Hepatic stellate cell (primary cell): ENCODE data around the gene TMEM222.
A peak's percentile ranks its signal among the peaks of the same experiment; 100 is the strongest.

ENCODE experiments used
- DNase-seq: peaks from one replicate; pipeline ENCODE4 v3.0.0; 2011; ENCODE audit warnings: low spot score

Gene TMEM222

DNA sequence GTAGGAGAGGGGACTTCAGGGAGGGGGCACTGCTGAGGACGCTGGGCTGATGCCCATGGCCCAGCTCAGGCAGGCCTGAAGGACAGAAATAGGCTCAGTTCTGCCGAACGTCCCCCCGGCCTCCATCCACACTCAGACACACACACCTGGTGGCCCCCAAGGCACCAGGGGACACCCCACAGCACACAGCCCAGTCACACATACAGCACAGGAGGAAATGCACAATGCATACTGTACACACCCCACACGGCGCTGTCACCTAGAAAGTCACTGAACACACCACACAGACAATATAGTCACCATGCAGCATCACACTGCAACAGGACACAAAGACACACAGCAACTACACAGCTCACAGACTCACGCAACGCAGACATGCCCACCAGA is 20.4 kb downstream of the TMEM222 start:
- DNase-seq = no peak

DNA sequence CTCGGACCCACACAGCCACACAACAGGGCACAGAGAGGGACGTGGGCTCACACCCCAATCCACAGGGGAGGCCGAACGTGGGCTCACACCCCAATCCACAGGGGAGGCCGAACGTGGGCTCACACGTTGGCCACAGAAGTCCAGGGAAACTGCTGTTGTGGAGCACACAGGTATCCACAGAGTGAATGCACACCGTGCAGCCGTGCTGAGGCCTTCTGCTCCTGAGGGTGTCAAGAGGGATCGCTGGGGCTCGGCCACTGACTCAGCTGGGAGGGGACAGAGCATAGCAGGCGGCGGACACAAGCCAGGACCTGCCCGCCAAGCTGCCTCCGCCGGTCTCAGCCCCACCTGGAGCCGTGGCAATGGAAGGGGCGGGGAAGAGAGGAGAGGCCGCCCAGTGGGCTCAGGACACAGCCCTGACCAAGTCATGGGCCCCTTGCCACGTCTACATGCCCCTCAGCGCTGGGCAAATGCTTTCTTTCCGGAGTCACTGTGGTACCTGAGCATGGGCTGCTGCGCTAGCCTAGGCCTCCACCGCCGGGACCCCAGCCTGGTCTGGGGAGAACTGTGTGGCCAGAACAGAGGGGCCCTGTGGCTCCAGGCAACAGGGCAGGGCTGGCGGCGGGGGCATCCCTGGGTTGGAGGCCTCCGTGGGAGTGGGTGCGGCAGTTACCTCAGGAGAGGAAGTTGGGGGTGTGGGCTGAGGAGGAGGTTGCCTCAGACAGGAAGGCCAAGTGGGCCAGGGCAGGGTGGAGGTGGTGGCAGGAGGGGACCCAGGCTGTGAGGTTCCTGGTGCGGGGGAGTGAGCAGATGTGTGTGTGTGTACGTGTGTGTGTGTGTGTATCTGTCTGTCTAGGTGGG is 21.0 kb downstream of the TMEM222 start:
- DNase-seq = no peak

DNA sequence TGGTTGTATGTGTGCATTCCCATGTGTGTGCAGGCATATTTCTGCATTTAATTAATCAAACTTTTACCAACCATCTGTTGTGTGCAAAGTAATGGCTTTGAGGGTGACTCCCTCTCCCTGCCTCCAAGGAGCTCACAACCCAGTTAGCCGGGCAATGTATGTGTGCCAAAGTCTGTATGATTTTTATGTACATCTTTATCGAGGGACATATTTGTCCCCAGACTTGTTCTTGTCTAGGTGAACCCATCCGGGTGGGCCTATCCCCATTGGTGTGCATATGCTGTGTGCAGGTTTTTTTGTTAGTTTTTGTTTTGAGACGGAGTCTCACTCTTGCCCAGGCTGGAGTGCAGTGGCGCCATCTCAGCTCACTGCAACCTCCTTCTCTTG is 21.7 kb downstream of the TMEM222 start:
- no peak for DNase-seq

- DNase-seq = no peak
Measured at GRCh38 chr1:27345272-27345671, 23.3 kb downstream of the TMEM222 start.

DNA sequence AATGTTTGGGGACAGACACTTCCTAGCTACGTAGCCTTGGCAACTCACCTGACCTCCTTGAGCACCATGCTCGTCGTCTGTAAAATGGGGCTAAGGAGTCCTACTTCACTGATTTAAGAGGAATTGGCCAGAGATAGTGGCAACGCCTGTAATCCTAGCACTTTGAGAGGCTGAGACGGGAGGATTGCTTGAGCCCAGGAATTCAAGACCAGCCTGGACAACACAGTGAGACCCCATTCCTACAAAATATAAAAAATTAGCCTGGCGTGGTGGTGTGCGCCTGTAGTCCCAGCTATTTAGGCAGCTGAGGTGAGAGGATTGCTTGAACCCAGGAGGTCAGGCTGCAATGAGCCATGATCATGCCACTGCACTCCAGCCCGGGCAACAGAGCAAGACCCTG is 24.4 kb downstream of the TMEM222 start:
- no peak for DNase-seq

- no peak for DNase-seq
Measured at GRCh38 chr1:27346991-27347624, 25.1 kb downstream of the TMEM222 start.

GRCh38 chr1:27348861-27349783 is 27.2 kb downstream of the TMEM222 start:
- DNase-seq = no peak

DNA sequence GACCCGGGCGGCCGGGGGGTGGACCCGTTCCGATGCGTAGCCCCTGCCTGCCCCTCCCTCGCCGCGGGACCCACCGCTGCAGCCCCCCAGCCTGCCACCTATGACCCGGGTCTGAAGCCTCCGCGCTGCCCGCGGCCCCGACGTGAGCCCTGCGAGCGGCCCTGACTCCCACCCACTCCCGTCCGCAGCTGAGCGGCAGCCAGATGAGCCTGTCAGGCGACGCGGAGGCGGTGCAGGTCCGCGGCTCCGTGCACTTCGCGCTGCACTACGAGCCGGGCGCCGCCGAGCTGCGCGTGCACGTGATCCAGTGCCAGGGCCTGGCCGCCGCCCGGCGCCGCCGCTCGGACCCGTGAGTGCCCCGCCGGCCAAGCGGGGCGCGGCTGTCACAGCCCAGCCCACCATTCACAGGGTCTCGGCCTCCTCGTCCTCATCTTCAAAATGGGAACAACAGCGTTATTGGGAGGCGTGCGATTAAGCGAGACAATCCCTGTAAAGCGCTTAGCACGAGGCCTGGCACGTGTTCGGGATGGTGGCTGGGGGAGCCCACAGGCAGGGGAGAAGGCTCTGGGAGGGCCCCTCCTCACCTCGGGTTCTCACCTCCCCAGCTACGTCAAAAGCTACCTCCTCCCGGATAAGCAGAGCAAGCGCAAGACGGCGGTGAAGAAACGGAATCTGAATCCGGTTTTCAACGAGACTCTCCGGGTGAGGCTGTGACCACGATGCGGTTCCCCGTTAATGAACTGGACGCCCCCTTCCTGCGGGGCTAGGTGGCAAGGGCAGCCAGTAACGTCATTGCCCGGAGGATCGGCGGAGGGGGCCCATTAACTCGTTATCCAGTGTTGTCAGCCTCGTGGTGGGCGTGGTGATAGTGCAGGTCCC is 28.1 kb downstream of the TMEM222 start:
- peak; percentile 92 for DNase-seq

DNA sequence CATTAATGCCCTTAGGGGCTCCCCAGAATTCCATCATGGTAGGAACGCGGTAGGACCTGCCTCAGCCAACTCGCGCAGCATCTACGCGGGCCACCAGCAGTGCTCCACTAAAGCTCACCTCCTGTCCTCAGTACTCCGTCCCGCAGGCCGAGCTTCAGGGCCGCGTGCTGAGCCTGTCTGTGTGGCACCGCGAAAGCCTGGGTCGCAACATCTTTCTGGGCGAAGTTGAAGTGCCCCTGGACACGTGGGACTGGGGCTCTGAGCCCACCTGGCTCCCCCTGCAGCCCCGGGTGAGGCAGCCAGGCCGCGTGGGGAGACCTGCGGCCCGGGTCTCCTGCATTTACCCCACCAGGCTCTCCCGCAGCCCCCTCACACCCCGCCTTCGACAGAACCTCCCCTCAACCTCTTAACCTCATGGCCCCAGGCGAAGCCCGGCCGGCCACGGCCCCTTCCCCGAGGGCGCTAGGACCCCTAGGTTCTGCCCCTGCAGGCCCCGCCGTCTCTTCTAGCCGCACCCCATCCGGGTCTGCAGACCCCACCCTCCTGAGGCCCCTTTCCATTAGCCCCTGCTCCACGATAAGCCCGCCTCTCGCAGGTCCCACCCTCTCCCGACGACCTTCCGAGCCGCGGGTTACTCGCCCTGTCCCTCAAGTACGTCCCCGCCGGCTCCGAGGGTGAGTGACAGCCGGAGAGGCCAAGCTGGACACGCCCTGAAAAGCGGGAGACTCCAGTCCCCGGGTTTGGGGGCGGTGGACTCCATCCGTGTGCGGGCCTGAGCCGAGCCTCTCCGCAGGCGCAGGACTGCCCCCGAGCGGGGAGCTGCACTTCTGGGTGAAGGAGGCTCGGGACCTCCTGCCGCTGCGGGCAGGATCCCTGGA is 28.9 kb downstream of the TMEM222 start:
- peak; percentile 60 for DNase-seq

DNA sequence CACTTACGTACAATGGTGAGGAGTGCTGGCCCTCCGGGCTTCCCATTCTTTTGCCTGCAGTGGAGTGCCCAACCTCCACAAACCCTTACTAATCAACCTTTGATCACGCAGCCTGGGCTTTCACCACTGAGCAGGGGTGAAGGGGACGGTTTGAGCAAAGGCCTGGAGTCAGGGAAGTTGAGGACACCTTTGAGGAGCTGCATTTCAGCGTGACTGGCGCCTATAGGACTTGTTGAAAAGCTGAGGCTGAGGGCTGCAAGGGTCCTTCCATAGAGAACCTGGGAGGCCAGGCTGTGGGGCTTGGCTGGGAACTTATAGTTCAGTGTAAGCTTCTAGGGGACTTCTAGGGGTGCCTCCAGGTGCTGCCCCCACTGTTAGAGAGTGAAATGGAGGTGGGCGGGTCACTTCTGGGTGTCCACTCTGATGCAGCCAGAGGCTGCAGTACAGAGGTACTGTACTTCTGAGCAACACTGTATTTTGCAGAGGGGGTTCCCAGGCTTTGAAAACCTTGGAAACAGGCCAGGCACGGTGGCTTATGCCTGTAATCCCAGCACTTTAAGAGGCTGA is 29.7 kb downstream of the TMEM222 start:
- DNase-seq = no peak

- DNase-seq = no peak
Measured at GRCh38 chr1:27353166-27353565, 31.2 kb downstream of the TMEM222 start.

GRCh38 chr1:27353629-27354028 is 31.7 kb downstream of the TMEM222 start:
- DNase-seq = no peak

- no peak for DNase-seq
Measured at GRCh38 chr1:27355683-27356082, 33.7 kb downstream of the TMEM222 start.

- DNase-seq = no peak
Measured at GRCh38 chr1:27356277-27356618, 34.3 kb downstream of the TMEM222 start.

GRCh38 chr1:27356619-27357280 is 34.8 kb downstream of the TMEM222 start:
- DNase-seq = no peak

GRCh38 chr1:27357281-27358037 is 35.5 kb downstream of the TMEM222 start:
- DNase-seq = peak; percentile 81

DNA sequence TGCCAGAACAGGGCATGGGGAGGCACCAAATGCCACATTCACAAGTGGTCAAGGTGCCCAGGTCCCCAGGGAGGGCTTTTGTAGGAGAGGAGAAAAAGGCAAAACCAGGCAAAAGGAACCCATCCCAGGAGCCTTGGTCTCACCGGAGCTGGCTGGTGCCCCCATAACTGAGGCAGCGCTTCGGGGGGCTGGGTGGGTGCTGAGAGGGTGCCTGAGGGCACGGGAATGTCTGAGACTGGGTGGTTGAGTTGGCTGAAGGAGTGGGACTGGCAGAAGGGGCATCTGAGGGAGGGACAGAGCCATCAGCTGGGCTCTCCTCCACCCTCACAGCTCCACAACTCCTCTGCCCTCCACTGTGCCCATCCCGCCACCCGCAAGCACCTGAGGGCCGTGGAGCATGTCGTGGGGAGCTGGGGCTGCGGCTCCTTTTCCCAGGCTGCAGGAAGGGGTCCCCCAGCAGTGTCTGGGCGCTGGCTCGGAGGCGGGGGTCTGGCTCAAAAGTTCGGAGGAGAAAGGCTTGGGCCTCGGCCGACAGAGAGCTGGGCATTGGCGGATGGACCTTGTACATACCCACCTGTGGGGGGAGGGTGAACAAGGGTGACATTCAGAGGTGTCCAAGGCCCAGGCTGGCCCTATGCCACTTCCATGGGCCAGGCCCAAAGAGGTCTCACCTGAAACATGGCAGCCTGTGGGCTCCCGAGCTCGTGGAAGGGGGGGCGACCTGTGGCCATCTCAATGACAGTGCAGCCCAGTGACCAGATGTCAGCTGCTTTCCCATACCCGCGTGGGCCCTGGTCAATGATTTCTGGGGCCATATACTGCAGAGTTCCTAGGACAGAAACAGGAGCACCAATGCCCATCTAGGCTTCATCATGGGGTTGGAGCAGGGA is 36.3 kb downstream of the TMEM222 start:
- no peak for DNase-seq

GRCh38 chr1:27358928-27359313 is 37.0 kb downstream of the TMEM222 start:
- DNase-seq = no peak
